ENCODE results near the gene SHF. TPM values are rescaled to one million over a fixed set of nuclear protein-coding genes. Genes with fewer than 3 reads are reported as not detected.
A peak's percentile ranks its signal among the peaks of the same experiment; 100 is the strongest.

Gene SHF
- total RNA-seq, 6 experiments from 2014 or later, result 2.1 to 3.1 (median 2.1) TPM

DNA sequence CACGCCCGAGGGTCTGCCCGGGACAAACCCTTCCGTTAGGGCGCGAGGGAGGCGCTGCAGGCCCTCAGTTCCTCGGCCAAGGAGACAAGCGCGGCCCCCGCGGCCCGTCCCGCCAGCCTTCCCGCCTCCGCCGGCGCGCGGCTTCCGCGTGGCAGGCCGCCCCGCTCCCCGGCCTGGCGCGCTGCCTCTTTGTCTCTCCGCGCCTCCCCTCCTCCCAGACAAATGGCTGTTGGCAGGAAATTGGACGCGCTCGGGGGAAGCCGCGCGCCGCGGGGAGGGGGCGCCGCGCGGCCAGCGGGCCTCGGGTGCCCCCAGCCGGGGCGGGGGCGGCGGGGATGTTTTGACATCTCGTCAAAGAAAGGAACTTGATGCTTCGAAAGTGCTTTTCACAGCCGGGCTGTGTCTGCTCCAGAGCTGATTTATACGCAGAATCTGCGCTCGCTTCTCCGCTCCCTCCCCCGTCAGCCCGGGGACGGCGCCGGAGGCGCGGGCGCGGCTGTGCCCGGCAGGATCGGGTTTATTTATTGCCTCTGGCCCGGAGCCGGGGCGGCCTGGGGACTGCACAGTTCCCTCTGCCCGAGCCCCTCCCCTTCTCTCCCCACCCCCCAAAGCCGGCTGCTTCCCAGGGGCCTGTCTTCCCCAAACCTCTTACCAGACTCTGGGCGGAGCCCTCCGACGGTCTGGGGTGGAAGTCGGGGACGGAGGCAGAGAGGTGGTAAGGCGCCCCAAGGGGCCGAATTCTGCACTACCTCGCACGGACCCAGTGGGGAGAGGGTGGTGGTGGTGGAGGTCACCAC is 20.7 kb downstream of the SHF start:
- peak; percentile 67 for DNase-seq
- H3K27me3 Mint-ChIP-seq (ENCODE audit: insufficient read depth), result no peaks in the 10 kb centered on the region; the same call in 1 of the 2 replicates
- H3K4me1 Mint-ChIP-seq (ENCODE audit: low read depth), result peaks cover 24% of the 10 kb centered on the region
- peak overlapping the region; percentile 38; the same call in 1 of the 2 replicates for H3K27ac Mint-ChIP-seq
- peak overlapping the region; percentile 52 for H3K4me3 Mint-ChIP-seq
- H3K36me3 Mint-ChIP-seq (ENCODE audit: low read depth), result no peaks in the 10 kb centered on the region
- no peaks in the 10 kb centered on the region for H3K9me3 Mint-ChIP-seq
- TF ChIP-seq, protein P1, sequence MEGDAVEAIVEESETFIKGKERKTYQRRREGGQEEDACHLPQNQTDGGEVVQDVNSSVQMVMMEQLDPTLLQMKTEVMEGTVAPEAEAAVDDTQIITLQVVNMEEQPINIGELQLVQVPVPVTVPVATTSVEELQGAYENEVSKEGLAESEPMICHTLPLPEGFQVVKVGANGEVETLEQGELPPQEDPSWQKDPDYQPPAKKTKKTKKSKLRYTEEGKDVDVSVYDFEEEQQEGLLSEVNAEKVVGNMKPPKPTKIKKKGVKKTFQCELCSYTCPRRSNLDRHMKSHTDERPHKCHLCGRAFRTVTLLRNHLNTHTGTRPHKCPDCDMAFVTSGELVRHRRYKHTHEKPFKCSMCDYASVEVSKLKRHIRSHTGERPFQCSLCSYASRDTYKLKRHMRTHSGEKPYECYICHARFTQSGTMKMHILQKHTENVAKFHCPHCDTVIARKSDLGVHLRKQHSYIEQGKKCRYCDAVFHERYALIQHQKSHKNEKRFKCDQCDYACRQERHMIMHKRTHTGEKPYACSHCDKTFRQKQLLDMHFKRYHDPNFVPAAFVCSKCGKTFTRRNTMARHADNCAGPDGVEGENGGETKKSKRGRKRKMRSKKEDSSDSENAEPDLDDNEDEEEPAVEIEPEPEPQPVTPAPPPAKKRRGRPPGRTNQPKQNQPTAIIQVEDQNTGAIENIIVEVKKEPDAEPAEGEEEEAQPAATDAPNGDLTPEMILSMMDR (IDR thresholded peaks at IDR 0.05), result peak; percentile 79

DNA sequence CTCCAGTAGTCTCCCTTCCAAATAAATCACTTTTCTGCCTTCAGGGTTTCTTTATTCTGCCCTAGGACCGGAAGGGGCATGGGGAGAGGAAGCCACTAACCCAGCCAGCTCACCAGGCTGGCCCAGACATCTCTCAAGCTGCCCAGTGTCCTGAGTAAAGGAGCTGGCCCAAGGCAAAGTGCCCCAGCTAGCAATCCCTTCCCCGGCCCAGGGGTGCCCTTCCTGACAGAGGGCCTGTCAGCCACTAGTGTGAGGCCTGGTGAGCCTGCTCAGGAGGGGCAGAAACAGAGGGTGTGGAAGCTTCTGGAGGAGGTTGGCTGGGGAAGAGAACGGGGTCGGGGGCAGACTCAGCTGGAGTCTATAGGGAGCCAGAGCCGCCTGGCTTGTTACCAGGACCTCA is 22.2 kb downstream of the SHF start:
- Mint-ChIP-seq H3K36me3 (ENCODE audit: low read depth) (no peaks in the 10 kb centered on the region), H3K27me3 (ENCODE audit: insufficient read depth) (no peaks in the 10 kb centered on the region; the same call in 1 of the 2 replicates), H3K4me3 (peak overlapping the region; percentile 36), H3K27ac (peak overlapping the region; percentile 24; the same call in 1 of the 2 replicates), H3K9me3 (no peaks in the 10 kb centered on the region), H3K4me1 (ENCODE audit: low read depth) (peaks cover 26% of the 10 kb centered on the region)
- TF ChIP-seq, protein P1 (IDR thresholded peaks at IDR 0.05), result no peak
- no peak for DNase-seq

DNA sequence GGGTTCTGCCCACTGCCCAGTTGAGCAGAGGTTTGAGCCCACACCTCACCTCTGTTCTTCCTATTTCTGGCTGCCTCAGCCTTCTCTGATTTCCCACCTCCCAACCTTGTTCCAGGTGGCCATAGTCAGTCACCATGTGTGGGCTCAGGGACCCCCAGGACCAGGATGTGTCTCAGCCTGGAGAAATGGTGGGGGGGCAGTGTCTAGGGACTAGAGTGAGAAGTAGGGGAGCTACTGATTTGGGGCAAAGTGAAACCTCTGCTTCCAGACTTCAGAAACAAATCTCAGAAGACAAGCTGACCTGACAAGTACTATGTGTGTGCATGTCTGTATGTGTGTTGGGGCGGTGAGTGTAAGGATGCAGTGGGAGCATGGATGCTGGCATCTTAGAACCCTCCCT is 22.9 kb downstream of the SHF start:
- no peaks in the 10 kb centered on the region for H3K9me3 Mint-ChIP-seq
- no peak overlapping the region for H3K4me3 Mint-ChIP-seq
- no peak overlapping the region for H3K27ac Mint-ChIP-seq
- H3K4me1 Mint-ChIP-seq (ENCODE audit: low read depth), result peaks cover 26% of the 10 kb centered on the region
- no peaks in the 10 kb centered on the region; the same call in 1 of the 2 replicates for H3K27me3 Mint-ChIP-seq (ENCODE audit: insufficient read depth)
- TF ChIP-seq, protein P1 (IDR thresholded peaks at IDR 0.05), result no peak
- no peak for DNase-seq
- H3K36me3 Mint-ChIP-seq (ENCODE audit: low read depth), result no peaks in the 10 kb centered on the region

DNA sequence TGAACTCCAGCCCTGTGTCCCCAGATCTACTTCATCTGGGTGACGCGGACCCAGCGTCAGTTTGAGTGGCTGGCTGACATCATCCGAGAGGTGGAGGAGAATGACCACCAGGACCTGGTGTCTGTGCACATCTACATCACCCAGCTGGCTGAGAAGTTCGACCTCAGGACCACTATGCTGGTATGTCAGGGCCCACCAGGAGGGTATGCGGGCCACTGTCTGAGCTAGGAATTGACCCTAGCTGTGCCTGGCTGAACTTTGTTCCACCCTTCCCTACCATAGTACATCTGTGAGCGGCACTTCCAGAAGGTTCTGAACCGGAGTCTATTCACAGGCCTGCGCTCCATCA is 24.3 kb downstream of the SHF start:
- no peak for DNase-seq
- Mint-ChIP-seq H3K9me3 (no peaks in the 10 kb centered on the region), H3K27me3 (ENCODE audit: insufficient read depth) (no peaks in the 10 kb centered on the region; the same call in 1 of the 2 replicates), H3K36me3 (ENCODE audit: low read depth) (no peaks in the 10 kb centered on the region), H3K4me3 (no peak overlapping the region), H3K4me1 (ENCODE audit: low read depth) (peaks cover 26% of the 10 kb centered on the region), H3K27ac (peak overlapping the region; percentile 75)
- TF ChIP-seq, protein P1 (IDR thresholded peaks at IDR 0.05), result no peak

DNA sequence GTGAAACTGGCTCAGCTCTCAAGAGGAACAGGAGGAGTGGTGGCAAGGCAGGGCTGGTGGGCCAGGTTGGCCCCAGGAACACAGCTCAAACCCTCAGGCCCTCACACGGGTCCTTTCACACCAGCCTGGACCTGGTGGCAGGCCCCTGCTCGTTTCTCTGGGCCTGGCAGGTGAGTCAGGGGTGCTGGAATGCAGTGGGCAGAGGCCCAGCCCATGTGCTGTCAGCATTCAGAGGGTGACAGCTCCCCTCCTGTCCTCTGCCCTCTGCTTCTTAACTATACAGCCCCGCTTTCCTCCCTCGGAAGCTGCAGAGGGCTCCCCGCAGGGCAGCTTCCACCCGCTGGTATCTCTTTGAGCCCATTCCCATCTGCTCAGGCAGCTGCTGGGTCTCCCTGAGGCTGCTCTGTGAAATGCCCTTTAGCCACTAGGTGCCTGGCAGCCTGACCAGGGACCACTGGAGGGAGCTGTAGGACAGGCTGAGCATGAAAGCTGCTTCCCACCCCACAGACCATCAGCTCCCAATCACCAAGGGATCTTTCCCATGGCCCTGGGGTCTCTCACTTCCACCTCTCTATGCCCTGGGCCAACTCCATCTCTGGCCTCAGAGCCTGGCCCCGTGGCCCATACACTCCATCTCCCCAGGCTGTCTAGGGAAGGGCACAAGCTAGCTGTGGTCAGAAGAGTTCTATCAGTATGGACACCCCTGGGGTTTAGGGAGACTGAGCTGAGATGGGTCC is 24.8 kb downstream of the SHF start:
- DNase-seq, result peak; percentile 78
- Mint-ChIP-seq H3K4me1 (ENCODE audit: low read depth) (peaks cover 31% of the 10 kb centered on the region), H3K4me3 (0 out of 2 replicates have a peak overlapping the region, but pooled peaks have one; percentile 9), H3K27me3 (ENCODE audit: insufficient read depth) (no peaks in the 10 kb centered on the region; the same call in none of the 2 replicates), H3K36me3 (ENCODE audit: low read depth) (no peaks in the 10 kb centered on the region), H3K27ac (peak overlapping the region; percentile 75), H3K9me3 (no peaks in the 10 kb centered on the region)
- TF ChIP-seq, protein P1 (IDR thresholded peaks at IDR 0.05), result peak; percentile 92
